Measurements from ENCODE around the gene NFS1. TPM values are rescaled to one million over a fixed set of nuclear protein-coding genes. Genes with fewer than 3 reads are reported as not detected.

The NFS1 gene
- total RNA-seq, 2 experiments from 2014 or later = 41.3 to 56.2 TPM

GRCh38 chr20:35636095-35636494, 63.1 kb downstream of the NFS1 start:
- Histone ChIP-seq H4K20me1 (ENCODE audit: insufficient read depth, low read length) (no peaks in the 10 kb centered on the region), H3K79me2 (ENCODE audit: insufficient read depth, low read depth, low read length) (peaks cover 12% of the 10 kb centered on the region; the same call in 1 of the 2 replicates), H3K36me3 (ENCODE audit: insufficient read depth, low read length) (peaks cover 16% of the 10 kb centered on the region; the same call in 1 of the 2 replicates), H3K4me2 (ENCODE audit: low read length) (no peak overlapping the region), H2AFZ (ENCODE audit: low read length) (no peak overlapping the region), H3K4me1 (ENCODE audit: insufficient read depth, low read length, poor library complexity, severe bottlenecking) (no peaks in the 10 kb centered on the region), H3K9me3 (ENCODE audit: low read length) (no peaks in the 10 kb centered on the region), H3K4me3 (ENCODE audit: low read depth, low read length, poor library complexity, severe bottlenecking) (no peak overlapping the region), H3K27ac (ENCODE audit: low read depth, low read length, poor library complexity, severe bottlenecking) (no peak overlapping the region), H3K9me2 (ENCODE audit: insufficient read depth, low read length) (no peaks in the 10 kb centered on the region)
- DNase-seq (ENCODE audit: low spot score) = no peak
- ChIA-PET CTCF (ENCODE audit: unreplicated experiment) (interaction anchor here (0.6 kb wide), 1 partner anchor 153 kb away, joined by 3 read pairs; no protein-coding TSS in a partner anchor), POLR2A (interaction anchor here (0.6 kb wide), 1 partner anchor 379 kb away, joined by 3 read pairs; no protein-coding TSS in a partner anchor)
- intact Hi-C loops (cut with micrococcal nuclease; ENCODE audit: unreplicated experiment) = no loop called here
- no TSS peak for BruUV-seq (replicated peaks)
- TF ChIP-seq CTCF (conservative IDR thresholded peaks at IDR 0.05; ENCODE audit: low read length) = no peak
- no peak for TF ChIP-seq EZH2phosphoT487 (IDR thresholded peaks at IDR 0.05; ENCODE audit: borderline replicate concordance, low read depth, low read length)

- no peak overlapping the region for H3K4me3 ChIP-seq (ENCODE audit: low read depth, low read length, poor library complexity, severe bottlenecking)
- no peaks in the 10 kb centered on the region for H3K9me3 ChIP-seq (ENCODE audit: low read length)
- H3K4me1 ChIP-seq (ENCODE audit: insufficient read depth, low read length, poor library complexity, severe bottlenecking) = no peaks in the 10 kb centered on the region
- DNase-seq (ENCODE audit: low spot score) = no peak
- H3K9me2 ChIP-seq (ENCODE audit: insufficient read depth, low read length) = no peaks in the 10 kb centered on the region
- H4K20me1 ChIP-seq (ENCODE audit: insufficient read depth, low read length) = no peaks in the 10 kb centered on the region
- no TSS peak for BruUV-seq (replicated peaks)
- ChIA-PET POLR2A (interaction anchor here (0.6 to 1.4 kb wide), 3 partner anchors 9 to 378 kb away, joined by 3 to 7 read pairs (median 4); no protein-coding TSS in a partner anchor), CTCF (ENCODE audit: unreplicated experiment) (no interaction called here)
- peaks cover 12% of the 10 kb centered on the region; the same call in 1 of the 2 replicates for H3K79me2 ChIP-seq (ENCODE audit: insufficient read depth, low read depth, low read length)
- intact Hi-C loops (cut with micrococcal nuclease; ENCODE audit: unreplicated experiment) = no loop called here
- TF ChIP-seq CTCF (conservative IDR thresholded peaks at IDR 0.05; ENCODE audit: low read length) = no peak
- no peak for TF ChIP-seq EZH2phosphoT487 (IDR thresholded peaks at IDR 0.05; ENCODE audit: borderline replicate concordance, low read depth, low read length)
- H3K4me2 ChIP-seq (ENCODE audit: low read length) = no peak overlapping the region
- peaks cover 21% of the 10 kb centered on the region; the same call in 1 of the 2 replicates for H3K36me3 ChIP-seq (ENCODE audit: insufficient read depth, low read length)
- no peak overlapping the region for H3K27ac ChIP-seq (ENCODE audit: low read depth, low read length, poor library complexity, severe bottlenecking)
- H2AFZ ChIP-seq (ENCODE audit: low read length) = no peak overlapping the region
Measured at GRCh38 chr20:35635652-35636051, 63.5 kb downstream of the NFS1 start.

GRCh38 chr20:35632539-35633115, 66.5 kb downstream of the NFS1 start:
- CTCF ChIA-PET (ENCODE audit: unreplicated experiment) = no interaction called here

More at GRCh38 chr20:35632539-35633115, 66.5 kb downstream of the NFS1 start:
- Histone ChIP-seq H3K4me1 (ENCODE audit: insufficient read depth, low read length, poor library complexity, severe bottlenecking) (no peaks in the 10 kb centered on the region), H3K36me3 (ENCODE audit: insufficient read depth, low read length) (peaks cover 46% of the 10 kb centered on the region), H3K27ac (ENCODE audit: low read depth, low read length, poor library complexity, severe bottlenecking) (no peak overlapping the region), H3K79me2 (ENCODE audit: insufficient read depth, low read depth, low read length) (no peaks in the 10 kb centered on the region), H3K9me3 (ENCODE audit: low read length) (no peaks in the 10 kb centered on the region), H2AFZ (ENCODE audit: low read length) (no peak overlapping the region), H3K4me2 (ENCODE audit: low read length) (no peak overlapping the region), H4K20me1 (ENCODE audit: insufficient read depth, low read length) (no peaks in the 10 kb centered on the region), H3K4me3 (ENCODE audit: low read depth, low read length, poor library complexity, severe bottlenecking) (no peak overlapping the region), H3K9me2 (ENCODE audit: insufficient read depth, low read length) (no peaks in the 10 kb centered on the region)
- intact Hi-C loops (cut with micrococcal nuclease; ENCODE audit: unreplicated experiment) = no loop called here
- BruUV-seq (replicated peaks) = no TSS peak
- TF ChIP-seq CTCF (conservative IDR thresholded peaks at IDR 0.05; ENCODE audit: low read length) = no peak
- no peak for TF ChIP-seq EZH2phosphoT487 (IDR thresholded peaks at IDR 0.05; ENCODE audit: borderline replicate concordance, low read depth, low read length)
- POLR2A ChIA-PET = interaction anchor here (0.6 kb wide), 1 partner anchor 15 kb away, joined by 5 read pairs; no protein-coding TSS in a partner anchor
- no peak for DNase-seq (ENCODE audit: low spot score)

Data from OCI-LY7 (cell line).